OCI-LY3 (cell line): ENCODE results near the gene RPL9.
"Not testable (repeated sequence)": the region's sequence is repeated elsewhere in the genome, so short reads cannot be mapped to it uniquely, and the experiment has no call there.

Experiments used
- H2AFZ ChIP-seq: fragments of 200-600, 300-600 bp; shearing (Covaris generic); 2 replicates; pipeline ENCODE4 v1.6.0; 2014; ENCODE audit warnings: antibody characterized with exemption, low read depth, low read length
- H3K27ac ChIP-seq: fragments of 200-600, 300-600 bp; sonication (generic); 2 replicates; pipeline ENCODE4 v1.5.1; 2014; ENCODE audit warnings: mild to moderate bottlenecking, low read length, moderate library complexity, mixed read lengths
- H3K27me3 ChIP-seq: fragments of 200-600, 300-600 bp; sonication (generic); 2 replicates; pipeline ENCODE4 v1.6.1; 2014; ENCODE audit warnings: low read depth, low read length, mixed read lengths
- H3K36me3 ChIP-seq: fragments of 200-600, 300-600 bp; sonication (generic); replicated peaks from 2 replicates; pipeline ENCODE3; 2014; ENCODE audit warnings: low read depth, low read length, mixed read lengths
- H3K4me1 ChIP-seq: fragments of 300-600, 200-600 bp; sonication (generic); 2 replicates; pipeline ENCODE4 v1.6.1; 2014; ENCODE audit warnings: low read length, mixed read lengths
- H3K4me2 ChIP-seq: fragments of 200-600, 300-600 bp; sonication (generic); 2 replicates; pipeline ENCODE4 v1.6.1; 2014; ENCODE audit warnings: low read length, mixed read lengths
- H3K4me3 ChIP-seq: fragments of 300-600, 200-600 bp; sonication (generic); 2 replicates; pipeline ENCODE4 v1.5.1; 2014; ENCODE audit warnings: antibody characterized with exemption, mild to moderate bottlenecking, low read length, moderate library complexity
- H3K79me2 ChIP-seq: fragments of 300-600, 200-600 bp; shearing (Covaris generic); 2 replicates; pipeline ENCODE4 v1.6.1; 2014; ENCODE audit warnings: mild to moderate bottlenecking, low read length, mixed read lengths
- H3K9ac ChIP-seq: fragments of 300-600, 200-600 bp; shearing (Covaris generic); 2 replicates; pipeline ENCODE4 v1.6.0; 2014; ENCODE audit warnings: mild to moderate bottlenecking, low read length, moderate library complexity
- H3K9me3 ChIP-seq: fragments of 200-600, 300-600 bp; shearing (Covaris generic); 2 replicates; pipeline ENCODE4 v1.6.1; 2014; ENCODE audit warnings: low read length, mixed read lengths; ENCODE audit not compliant: insufficient read depth
- H4K20me1 ChIP-seq: fragments of 200-600, 300-600 bp; sonication (generic); 2 replicates; pipeline ENCODE4 v1.6.1; 2016; ENCODE audit warnings: low read length, mixed read lengths; ENCODE audit not compliant: insufficient read depth
- CTCF ChIP-seq: fragments of 200-600, 300-600 bp; sonication (generic); IDR thresholded peaks from 2 replicates; pipeline ENCODE4 v1.5.1; 2014; ENCODE audit warnings: antibody characterized with exemption, low read length, low read depth
- EZH2phosphoT487 ChIP-seq: fragments of 200-600 bp; shearing (Covaris generic); IDR thresholded peaks from 2 replicates; pipeline ENCODE4 v1.6.1; 2018; ENCODE audit warnings: antibody characterized with exemption, mixed run types, low read depth

Gene RPL9

GRCh38 chr4:39433878-39434492 lies 24.7 kb downstream of the RPL9 start:
- TF ChIP-seq EZH2phosphoT487, result no peak
- TF ChIP-seq CTCF, result no peak
- Histone ChIP-seq H3K9ac (no peak overlapping the region), H3K4me3 (no peak overlapping the region), H2AFZ (no peak overlapping the region), H3K27me3 (0 out of 2 replicates have a peak, but pooled peaks cover 2% of the 10 kb centered on the region), H4K20me1 (no peaks in the 10 kb centered on the region), H3K79me2 (no peaks in the 10 kb centered on the region), H3K9me3 (no peaks in the 10 kb centered on the region), H3K36me3 (no peaks in the 10 kb centered on the region), H3K27ac (no peak overlapping the region), H3K4me1 (peaks cover 6% of the 10 kb centered on the region), H3K4me2 (no peak overlapping the region)

- Histone ChIP-seq H3K4me3 (no peak overlapping the region), H3K79me2 (no peaks in the 10 kb centered on the region), H2AFZ (no peak overlapping the region), H3K27ac (no peak overlapping the region), H3K4me1 (no peaks in the 10 kb centered on the region), H3K36me3 (no peaks in the 10 kb centered on the region), H3K4me2 (no peak overlapping the region), H4K20me1 (no peaks in the 10 kb centered on the region), H3K9me3 (no peaks in the 10 kb centered on the region), H3K9ac (no peak overlapping the region), H3K27me3 (no peaks in the 10 kb centered on the region)
- TF ChIP-seq CTCF, result no peak
- no peak for TF ChIP-seq EZH2phosphoT487
Observed at GRCh38 chr4:39429476-39430334, 29.0 kb downstream of the RPL9 start.

- Histone ChIP-seq H3K27ac (no peak overlapping the region), H2AFZ (no peak overlapping the region), H3K9ac (no peak overlapping the region), H3K4me3 (no peak overlapping the region), H4K20me1 (no peaks in the 10 kb centered on the region), H3K4me1 (no peaks in the 10 kb centered on the region), H3K36me3 (no peaks in the 10 kb centered on the region), H3K27me3 (no peaks in the 10 kb centered on the region), H3K4me2 (no peak overlapping the region), H3K9me3 (no peaks in the 10 kb centered on the region), H3K79me2 (no peaks in the 10 kb centered on the region)
- no peak for TF ChIP-seq CTCF
- TF ChIP-seq EZH2phosphoT487, result no peak
Observed at GRCh38 chr4:39427520-39428114, 31.1 kb downstream of the RPL9 start.

- H3K4me2 ChIP-seq, result no peak overlapping the region
- no peak for TF ChIP-seq CTCF
- no peak for TF ChIP-seq EZH2phosphoT487
- no peak overlapping the region for H2AFZ ChIP-seq
- no peak overlapping the region for H3K9ac ChIP-seq
- H3K4me1 ChIP-seq, result no peaks in the 10 kb centered on the region
- H3K27me3 ChIP-seq, result no peaks in the 10 kb centered on the region
- no peaks in the 10 kb centered on the region for H4K20me1 ChIP-seq
- no peak overlapping the region for H3K27ac ChIP-seq
- H3K4me3 ChIP-seq, result no peak overlapping the region
- no peaks in the 10 kb centered on the region for H3K9me3 ChIP-seq
- H3K36me3 ChIP-seq, result no peaks in the 10 kb centered on the region
- no peaks in the 10 kb centered on the region for H3K79me2 ChIP-seq
Observed at GRCh38 chr4:39426728-39427127, 32.0 kb downstream of the RPL9 start.

GRCh38 chr4:39425297-39425696 lies 33.4 kb downstream of the RPL9 start:
- H2AFZ ChIP-seq, H3K27me3 ChIP-seq, H4K20me1 ChIP-seq, H3K9ac ChIP-seq, H3K9me3 ChIP-seq, H3K4me1 ChIP-seq, H3K79me2 ChIP-seq, H3K4me2 ChIP-seq, H3K36me3 ChIP-seq, H3K27ac ChIP-seq, H3K4me3 ChIP-seq: not testable (repeated sequence)
